ENCODE results near the gene ASAP2. TPM values are rescaled to one million over a fixed set of nuclear protein-coding genes. Genes with fewer than 3 reads are reported as not detected.

The ASAP2 gene
- total RNA-seq, 2 experiments from 2014 or later, result 0.25 to 0.71 TPM

GRCh38 chr2:9356261-9356660 lies 149.6 kb downstream of the ASAP2 start:
- ChIA-PET CTCF (interaction anchor here (1.2 kb wide), 1 partner anchor 9 kb away, joined by 3 read pairs; no protein-coding TSS in a partner anchor), POLR2A (no interaction called here)
- DNase-seq, result no peak
- Mint-ChIP-seq H3K36me3 (ENCODE audit: low read depth) (no peaks in the 10 kb centered on the region), H3K4me3 (no peak overlapping the region), H3K27ac (no peak overlapping the region), H3K4me1 (peaks cover 5% of the 10 kb centered on the region), H3K9me3 (no peaks in the 10 kb centered on the region), H3K27me3 (peaks cover 51% of the 10 kb centered on the region)

GRCh38 chr2:9358846-9359245 lies 152.2 kb downstream of the ASAP2 start:
- no peaks in the 10 kb centered on the region for H3K9me3 Mint-ChIP-seq
- no peak overlapping the region for H3K27ac Mint-ChIP-seq
- H3K4me1 Mint-ChIP-seq, result peaks cover 5% of the 10 kb centered on the region
- DNase-seq, result no peak
- ChIA-PET POLR2A (no interaction called here), CTCF (interaction anchor here (0.9 kb wide), 1 partner anchor 153 kb away, joined by 3 read pairs; no protein-coding TSS in a partner anchor)
- H3K4me3 Mint-ChIP-seq, result no peak overlapping the region
- H3K27me3 Mint-ChIP-seq, result peaks cover 56% of the 10 kb centered on the region
- no peaks in the 10 kb centered on the region for H3K36me3 Mint-ChIP-seq (ENCODE audit: low read depth)

GRCh38 chr2:9359463-9359862 lies 152.9 kb downstream of the ASAP2 start:
- no peak for DNase-seq
- ChIA-PET POLR2A (no interaction called here), CTCF (no interaction called here)
- no peak overlapping the region for H3K4me3 Mint-ChIP-seq
- H3K27me3 Mint-ChIP-seq, result peaks cover 51% of the 10 kb centered on the region
- no peaks in the 10 kb centered on the region for H3K36me3 Mint-ChIP-seq (ENCODE audit: low read depth)
- H3K9me3 Mint-ChIP-seq, result no peaks in the 10 kb centered on the region
- H3K4me1 Mint-ChIP-seq, result peaks cover 5% of the 10 kb centered on the region
- no peak overlapping the region for H3K27ac Mint-ChIP-seq

GRCh38 chr2:9360110-9360509 lies 153.5 kb downstream of the ASAP2 start:
- DNase-seq, result no peak
- H3K4me1 Mint-ChIP-seq, result peaks cover 5% of the 10 kb centered on the region
- H3K27ac Mint-ChIP-seq, result no peak overlapping the region
- H3K27me3 Mint-ChIP-seq, result peaks cover 50% of the 10 kb centered on the region
- POLR2A ChIA-PET, result no interaction called here
- CTCF ChIA-PET, result no interaction called here
- no peak overlapping the region for H3K4me3 Mint-ChIP-seq
- no peaks in the 10 kb centered on the region for H3K36me3 Mint-ChIP-seq (ENCODE audit: low read depth)
- no peaks in the 10 kb centered on the region for H3K9me3 Mint-ChIP-seq

- Mint-ChIP-seq H3K4me3 (no peak overlapping the region), H3K36me3 (ENCODE audit: low read depth) (no peaks in the 10 kb centered on the region), H3K9me3 (no peaks in the 10 kb centered on the region), H3K27ac (no peak overlapping the region), H3K27me3 (peaks cover 50% of the 10 kb centered on the region), H3K4me1 (peaks cover 5% of the 10 kb centered on the region)
- CTCF ChIA-PET, result no interaction called here
- no peak for DNase-seq
- POLR2A ChIA-PET, result no interaction called here
Measured at GRCh38 chr2:9360701-9361100, 154.1 kb downstream of the ASAP2 start.

GRCh38 chr2:9364373-9364772 lies 157.8 kb downstream of the ASAP2 start:
- no peak for DNase-seq
- Mint-ChIP-seq H3K27me3 (peaks cover 24% of the 10 kb centered on the region), H3K4me3 (no peak overlapping the region), H3K36me3 (ENCODE audit: low read depth) (no peaks in the 10 kb centered on the region), H3K9me3 (no peaks in the 10 kb centered on the region), H3K27ac (no peak overlapping the region), H3K4me1 (no peaks in the 10 kb centered on the region)
- ChIA-PET CTCF (interaction anchor here (1.1 kb wide), 1 partner anchor 8 kb away, joined by 3 read pairs; no protein-coding TSS in a partner anchor), POLR2A (no interaction called here)

GRCh38 chr2:9364791-9365497 lies 158.3 kb downstream of the ASAP2 start:
- no peak overlapping the region for H3K27ac Mint-ChIP-seq
- H3K4me3 Mint-ChIP-seq, result no peak overlapping the region
- H3K36me3 Mint-ChIP-seq (ENCODE audit: low read depth), result no peaks in the 10 kb centered on the region
- H3K4me1 Mint-ChIP-seq, result no peaks in the 10 kb centered on the region
- peaks cover 19% of the 10 kb centered on the region for H3K27me3 Mint-ChIP-seq
- CTCF ChIA-PET, result interaction anchor here (1.1 kb wide), 1 partner anchor 9 kb away, joined by 3 read pairs; no protein-coding TSS in a partner anchor
- no peaks in the 10 kb centered on the region for H3K9me3 Mint-ChIP-seq
- no peak for DNase-seq
- POLR2A ChIA-PET, result no interaction called here

- ChIA-PET CTCF (interaction anchor here (1.1 kb wide), 1 partner anchor 10 kb away, joined by 3 read pairs; no protein-coding TSS in a partner anchor), POLR2A (no interaction called here)
- no peaks in the 10 kb centered on the region for H3K9me3 Mint-ChIP-seq
Measured at GRCh38 chr2:9365498-9366019, 158.9 kb downstream of the ASAP2 start.

GRCh38 chr2:9366026-9366425 lies 159.4 kb downstream of the ASAP2 start:
- POLR2A ChIA-PET, result no interaction called here
- no peak for DNase-seq
- Mint-ChIP-seq H3K36me3 (ENCODE audit: low read depth) (no peaks in the 10 kb centered on the region), H3K4me1 (no peaks in the 10 kb centered on the region), H3K27ac (no peak overlapping the region), H3K9me3 (no peaks in the 10 kb centered on the region), H3K4me3 (no peak overlapping the region), H3K27me3 (peaks cover 14% of the 10 kb centered on the region)
- CTCF ChIA-PET, result no interaction called here

More at GRCh38 chr2:9365498-9366019, 158.9 kb downstream of the ASAP2 start:
- H3K27me3 Mint-ChIP-seq, result peaks cover 14% of the 10 kb centered on the region
- H3K4me1 Mint-ChIP-seq, result no peaks in the 10 kb centered on the region
- DNase-seq, result no peak
- H3K27ac Mint-ChIP-seq, result no peak overlapping the region
- no peak overlapping the region for H3K4me3 Mint-ChIP-seq
- no peaks in the 10 kb centered on the region for H3K36me3 Mint-ChIP-seq (ENCODE audit: low read depth)

GRCh38 chr2:9370746-9371145 lies 164.1 kb downstream of the ASAP2 start:
- H3K36me3 Mint-ChIP-seq (ENCODE audit: low read depth), result no peaks in the 10 kb centered on the region
- peaks cover 2% of the 10 kb centered on the region for H3K27me3 Mint-ChIP-seq
- no peak for DNase-seq
- H3K4me3 Mint-ChIP-seq, result no peak overlapping the region
- CTCF ChIA-PET, result interaction anchor here (0.7 to 1.5 kb wide), 5 partner anchors 15 to 227 kb away, joined by 3 to 7 read pairs (median 3); no protein-coding TSS in a partner anchor
- H3K4me1 Mint-ChIP-seq, result no peaks in the 10 kb centered on the region
- POLR2A ChIA-PET, result no interaction called here
- H3K9me3 Mint-ChIP-seq, result no peaks in the 10 kb centered on the region
- no peak overlapping the region for H3K27ac Mint-ChIP-seq

- H3K4me1 Mint-ChIP-seq, result no peaks in the 10 kb centered on the region
- H3K27me3 Mint-ChIP-seq, result peaks cover 3% of the 10 kb centered on the region
- DNase-seq, result no peak
- no peaks in the 10 kb centered on the region for H3K36me3 Mint-ChIP-seq (ENCODE audit: low read depth)
- H3K9me3 Mint-ChIP-seq, result no peaks in the 10 kb centered on the region
- ChIA-PET POLR2A (no interaction called here), CTCF (no interaction called here)
- H3K27ac Mint-ChIP-seq, result no peak overlapping the region
- no peak overlapping the region for H3K4me3 Mint-ChIP-seq
Measured at GRCh38 chr2:9373047-9373446, 166.4 kb downstream of the ASAP2 start.

- ChIA-PET POLR2A (no interaction called here), CTCF (no interaction called here)
- Mint-ChIP-seq H3K36me3 (ENCODE audit: low read depth) (no peaks in the 10 kb centered on the region), H3K27me3 (peaks cover 3% of the 10 kb centered on the region), H3K27ac (no peak overlapping the region), H3K4me3 (no peak overlapping the region), H3K9me3 (no peaks in the 10 kb centered on the region), H3K4me1 (no peaks in the 10 kb centered on the region)
- DNase-seq, result no peak
Measured at GRCh38 chr2:9373476-9373875, 166.9 kb downstream of the ASAP2 start.

GRCh38 chr2:9374071-9374730 lies 167.6 kb downstream of the ASAP2 start:
- no peaks in the 10 kb centered on the region for H3K36me3 Mint-ChIP-seq (ENCODE audit: low read depth)
- no peak overlapping the region for H3K4me3 Mint-ChIP-seq
- DNase-seq, result no peak
- H3K27ac Mint-ChIP-seq, result no peak overlapping the region
- CTCF ChIA-PET, result interaction anchor here (0.7 kb wide), 1 partner anchor 493 kb away, joined by 3 read pairs; no protein-coding TSS in a partner anchor
- no peaks in the 10 kb centered on the region for H3K4me1 Mint-ChIP-seq
- H3K27me3 Mint-ChIP-seq, result peaks cover 2% of the 10 kb centered on the region
- POLR2A ChIA-PET, result no interaction called here
- H3K9me3 Mint-ChIP-seq, result no peaks in the 10 kb centered on the region

All from activated CD4-positive, alpha-beta memory T cell treated with anti-CD3 and anti-CD28 coated beads, Interleukin-2, amount 10 ng/mL, durations not matched to agents 7 days and 5 days (primary cell).